NCI-H128 (cell line): Measurements from ENCODE around the gene MAP2K6.

Experiments
- DNase-seq: peaks from one replicate; lab custom pipeline; 2025; ENCODE audit not compliant: unreplicated experiment; lab: John Stamatoyannopoulos, UW

Gene MAP2K6

DNA sequence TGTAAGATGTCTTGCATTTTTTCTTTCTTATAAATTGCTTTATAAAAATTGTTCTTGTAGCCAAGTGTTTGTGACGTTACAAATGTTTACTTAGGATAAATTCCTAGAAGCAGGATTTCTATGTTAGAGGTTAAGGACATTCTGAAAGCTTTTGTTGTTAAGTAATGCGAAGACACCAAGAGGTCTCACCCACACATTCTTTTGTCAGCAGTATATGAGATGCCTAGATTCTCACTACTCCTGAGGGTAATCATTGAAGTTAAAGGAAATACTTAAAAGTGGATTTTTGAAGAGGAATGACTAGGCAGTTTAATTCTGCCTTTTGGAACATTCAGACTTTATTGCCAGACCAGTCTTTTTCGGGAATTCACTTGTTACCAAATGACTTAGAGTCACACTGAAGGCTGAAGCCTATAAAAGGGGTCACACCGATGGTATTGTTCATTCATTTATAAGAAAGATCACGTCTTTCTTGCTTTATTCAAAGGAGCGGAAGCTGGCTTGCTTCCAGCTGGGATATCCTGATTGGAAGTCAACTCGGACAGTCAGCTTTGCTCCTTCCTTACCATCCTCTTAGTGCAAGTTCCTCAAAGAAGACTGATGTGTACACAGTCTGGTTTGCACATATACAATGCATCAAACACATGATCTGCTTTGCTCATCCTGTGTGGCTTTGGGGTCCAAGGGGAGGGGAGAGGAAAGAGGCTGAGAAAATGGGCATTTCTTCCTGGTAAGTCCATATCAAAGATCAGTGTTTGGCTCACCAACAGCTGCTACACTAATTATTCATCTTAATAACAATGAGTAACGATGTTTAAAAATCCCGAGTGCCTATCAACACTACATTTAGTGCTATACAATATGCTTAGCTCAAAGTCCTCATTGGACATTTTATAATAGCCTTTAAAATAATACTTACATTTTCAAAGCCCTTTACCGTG is 160.0 kb downstream of the MAP2K6 start:
- no peak for DNase-seq

DNA sequence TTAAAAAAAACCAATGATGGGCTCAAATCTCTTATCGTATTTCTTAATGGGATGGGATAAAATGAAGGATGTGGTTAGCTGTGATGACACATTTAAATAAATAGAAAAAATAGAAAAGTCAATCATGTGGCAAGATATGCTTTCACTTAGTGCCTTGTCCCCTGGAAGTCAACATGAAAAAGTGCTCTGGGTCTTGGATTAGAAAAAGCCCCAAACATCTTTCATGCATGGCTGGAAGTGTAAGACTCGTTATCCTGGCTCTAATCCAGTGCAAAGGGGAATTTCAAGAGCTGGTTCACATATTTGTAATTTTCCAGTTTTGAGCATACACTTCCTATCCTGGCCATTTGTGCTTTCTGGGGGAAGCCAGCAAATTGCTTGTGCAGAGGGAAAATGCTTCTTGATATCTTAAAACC is 160.9 kb downstream of the MAP2K6 start:
- peak; percentile 10 for DNase-seq

DNA sequence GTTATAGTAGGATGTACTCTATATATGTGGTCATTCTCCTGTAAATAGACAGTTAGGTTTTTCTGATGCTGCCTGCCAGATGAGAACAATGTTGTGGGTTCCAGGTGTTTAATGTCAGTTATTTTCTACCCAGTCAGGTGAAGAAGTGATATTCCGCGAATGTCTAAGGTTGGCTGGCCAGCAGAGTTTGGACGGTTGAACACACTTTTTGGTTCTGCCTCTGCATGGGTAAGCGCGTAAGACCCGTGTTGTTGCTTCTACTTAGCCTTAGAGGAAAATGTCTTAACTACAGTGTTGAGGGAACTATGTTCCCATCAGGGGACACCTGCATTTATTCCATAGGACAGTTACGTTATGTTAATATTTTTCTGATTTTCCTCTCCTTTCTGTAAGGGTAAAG is 162.6 kb downstream of the MAP2K6 start:
- no peak for DNase-seq

DNA sequence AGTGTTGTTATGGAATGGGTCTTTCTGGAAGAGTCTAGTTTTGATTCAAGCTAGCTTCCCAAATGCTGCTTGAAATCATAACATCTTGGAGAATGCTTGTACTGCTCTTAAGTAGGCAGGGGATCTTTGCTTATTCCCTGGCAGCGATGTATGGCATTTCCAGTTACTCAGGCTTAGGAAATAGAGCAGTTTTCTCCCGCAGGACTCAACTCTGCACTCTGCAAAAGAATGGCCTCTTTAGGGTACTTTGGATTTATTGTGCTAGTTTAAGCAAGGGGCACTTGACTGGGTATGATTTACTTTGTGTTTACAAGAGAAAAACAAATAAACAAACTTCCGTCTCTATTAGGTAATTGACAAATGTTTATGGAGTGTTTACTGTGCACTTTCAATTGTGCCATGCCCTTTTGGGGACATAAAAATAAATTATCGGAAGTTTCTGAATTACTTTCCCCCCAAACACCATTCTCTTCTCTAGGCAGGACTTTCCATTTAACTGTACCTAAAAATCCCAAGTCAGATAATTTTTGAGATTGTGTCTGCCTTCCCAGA is 164.0 kb downstream of the MAP2K6 start:
- DNase-seq: no peak

DNA sequence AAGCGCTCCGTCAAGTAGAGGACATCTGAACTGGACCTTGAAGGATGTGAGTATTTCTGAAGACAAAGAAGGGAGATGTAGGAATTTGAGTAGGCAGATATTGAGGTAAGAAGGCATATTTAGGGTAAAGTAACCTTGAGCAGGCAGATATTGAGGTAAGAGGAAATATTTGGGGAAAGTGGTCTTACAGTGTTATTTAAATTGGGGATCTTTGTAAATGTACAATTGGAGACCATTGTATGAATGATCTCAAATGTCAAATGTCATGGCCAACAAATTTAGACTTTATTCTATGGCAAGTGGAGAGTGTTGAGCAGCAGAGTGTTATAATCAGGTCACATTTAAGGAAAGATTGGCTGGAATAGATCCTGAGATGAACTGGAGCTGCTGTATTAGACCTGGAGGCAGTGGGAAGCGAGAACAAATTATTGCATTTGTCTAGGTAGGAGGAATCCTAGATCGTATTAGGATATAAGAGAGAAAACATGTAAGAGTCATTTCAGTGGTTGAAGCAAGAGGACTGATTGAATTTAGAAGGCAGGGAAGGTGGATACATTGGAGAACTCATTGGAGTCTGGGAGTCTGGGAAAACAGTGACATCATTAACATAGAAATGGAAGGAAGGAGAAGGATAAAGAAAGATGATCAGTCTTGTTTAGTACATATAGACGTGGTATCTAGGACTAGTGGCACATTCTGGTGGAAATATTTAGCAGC is 165.6 kb downstream of the MAP2K6 start:
- no peak for DNase-seq

DNA sequence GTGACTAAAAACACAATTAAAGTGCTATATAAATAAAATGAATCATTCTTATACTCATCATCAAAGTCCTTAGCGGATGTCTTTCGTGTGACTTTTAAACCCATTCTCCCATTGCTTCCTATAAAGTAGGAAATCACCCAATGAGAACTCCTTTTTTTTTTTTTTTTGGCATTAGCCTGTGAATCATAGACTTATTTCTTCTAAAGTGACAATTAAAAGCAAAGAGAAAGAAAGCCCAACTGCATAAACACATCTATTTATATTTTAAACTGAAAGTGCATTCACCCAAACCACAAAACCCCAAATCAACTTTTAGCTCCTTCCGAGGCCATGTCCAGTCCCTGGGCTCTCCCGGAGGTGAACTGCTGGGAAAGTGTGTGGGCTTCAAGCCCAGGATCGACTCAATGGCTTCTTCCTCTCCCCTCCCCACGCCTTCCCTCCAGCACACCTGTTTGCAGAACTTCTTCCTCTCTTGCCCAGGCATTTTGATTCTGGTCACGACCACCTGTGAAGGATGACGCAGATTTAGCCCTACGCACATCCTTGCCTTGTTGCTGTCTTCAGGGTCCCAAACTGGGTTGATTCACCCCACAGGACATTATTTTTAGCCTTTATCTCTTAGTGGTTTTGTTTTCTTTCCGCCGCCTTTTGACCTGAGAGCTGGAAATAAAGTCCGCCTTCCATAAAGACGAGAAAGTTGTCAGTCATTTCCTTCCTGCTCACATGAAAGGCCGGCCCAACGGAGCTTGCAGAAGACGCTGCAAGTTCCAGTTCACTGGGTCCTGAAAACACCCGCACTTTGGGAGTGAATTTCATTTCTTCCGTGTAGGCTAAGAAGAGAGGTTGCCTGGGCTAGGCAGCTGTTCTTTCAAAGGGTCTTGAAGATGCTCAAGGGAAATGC is 166.8 kb downstream of the MAP2K6 start:
- DNase-seq: no peak

DNA sequence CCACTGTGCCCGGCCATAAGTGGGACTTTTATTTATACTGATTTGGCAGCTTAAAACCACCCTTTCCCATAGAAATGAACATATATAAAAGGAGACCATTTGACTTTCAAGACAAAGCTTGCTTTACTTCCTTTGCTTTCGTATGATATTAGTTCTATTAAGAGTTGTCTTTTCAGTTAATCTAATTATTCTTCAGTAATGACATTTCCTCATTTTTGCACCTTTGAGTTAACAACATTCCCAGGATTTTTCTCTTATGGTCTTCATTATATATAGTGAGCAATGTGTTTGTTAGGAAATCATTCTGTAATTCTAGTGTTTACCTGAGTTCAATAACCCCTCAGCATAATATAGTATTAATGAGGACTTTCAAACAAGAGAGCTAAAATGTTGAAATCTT is 173.8 kb downstream of the MAP2K6 start:
- DNase-seq: no peak

DNA sequence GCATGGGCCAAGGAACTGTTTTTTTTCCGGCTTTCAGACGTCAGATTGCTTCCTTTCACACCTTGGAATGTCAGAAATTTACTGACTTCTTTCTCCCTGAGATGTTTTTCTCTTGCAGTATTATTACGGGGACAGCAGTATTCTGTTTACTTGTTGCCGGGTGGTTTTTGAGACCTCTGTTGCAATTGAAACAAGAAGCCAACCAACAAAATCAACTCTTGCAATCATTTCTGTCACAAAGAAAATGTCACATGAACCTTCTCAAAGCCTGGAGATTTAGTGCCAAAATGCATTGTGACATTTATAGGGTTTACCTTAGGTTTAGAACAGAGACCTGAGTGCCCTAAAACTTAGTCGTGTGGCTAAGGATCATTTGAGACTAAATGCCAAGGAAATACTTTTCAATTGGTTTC is 174.3 kb downstream of the MAP2K6 start:
- no peak for DNase-seq

DNA sequence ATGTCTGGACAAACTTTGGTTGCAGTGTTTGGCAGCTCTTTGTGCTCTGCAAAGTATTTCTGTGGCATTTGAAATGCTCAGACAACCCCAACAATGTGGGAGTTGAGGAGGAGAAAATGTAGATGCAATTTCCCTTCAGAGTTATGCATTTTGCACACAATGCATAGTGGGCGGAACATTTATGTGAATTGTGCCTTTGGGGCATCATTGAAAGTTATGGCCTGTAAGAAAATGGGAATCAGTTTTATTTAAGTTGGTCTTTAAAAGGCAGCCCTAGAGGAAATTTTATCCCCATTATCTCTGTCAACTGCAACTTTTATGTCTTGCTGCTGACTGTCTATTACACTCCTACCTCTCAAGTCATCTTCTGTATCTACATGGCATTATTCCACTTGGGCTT is 176.2 kb downstream of the MAP2K6 start:
- DNase-seq: no peak

DNA sequence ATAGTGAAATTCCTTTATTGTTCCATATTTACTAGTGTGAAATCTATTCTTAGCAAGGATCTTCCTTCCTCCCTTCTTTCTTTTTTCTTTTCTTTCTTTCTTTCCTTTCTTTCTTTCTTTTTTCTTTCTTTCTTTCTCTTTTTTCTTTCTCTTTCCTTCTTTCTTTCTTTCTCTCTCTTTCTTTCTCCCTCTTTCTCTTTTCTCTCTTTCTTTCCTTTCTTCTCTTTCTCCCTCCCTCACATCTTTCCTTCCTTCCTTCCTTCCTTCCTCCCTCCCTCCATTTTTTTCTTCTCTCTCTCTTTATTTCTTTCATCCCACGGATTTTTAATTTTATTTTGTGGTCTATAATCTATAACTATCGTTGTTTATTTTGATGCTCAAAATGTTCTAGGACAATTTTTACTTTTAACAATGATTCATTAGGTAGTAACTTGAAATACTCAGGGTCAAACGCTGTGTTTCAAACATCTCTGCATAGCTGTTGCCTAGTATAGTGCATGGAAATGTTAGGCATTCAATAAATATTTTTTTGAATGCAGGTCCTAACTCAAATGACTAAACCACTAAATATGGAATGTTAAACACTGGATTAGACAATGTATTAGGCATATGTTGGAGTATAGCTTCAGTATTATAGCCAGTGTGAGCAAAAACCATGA is 178.3 kb downstream of the MAP2K6 start:
- no peak for DNase-seq

DNA sequence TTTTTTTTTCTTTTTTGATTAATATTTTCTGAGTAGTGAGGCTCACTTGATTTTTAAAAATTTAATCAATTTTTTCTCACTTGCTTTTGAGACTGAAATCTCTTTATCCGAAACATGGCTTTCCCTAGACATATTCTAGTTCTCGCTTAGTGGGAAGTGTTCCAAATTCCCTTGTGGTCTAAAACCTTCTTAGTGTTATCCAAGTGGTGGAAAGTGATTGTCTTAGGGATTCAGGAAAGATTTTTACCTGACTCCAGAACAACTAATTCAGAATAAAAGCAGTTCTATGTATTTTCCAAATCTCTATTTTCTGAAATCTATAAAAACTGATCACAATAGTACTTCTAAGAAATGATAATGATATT is 178.8 kb downstream of the MAP2K6 start:
- DNase-seq: no peak

DNA sequence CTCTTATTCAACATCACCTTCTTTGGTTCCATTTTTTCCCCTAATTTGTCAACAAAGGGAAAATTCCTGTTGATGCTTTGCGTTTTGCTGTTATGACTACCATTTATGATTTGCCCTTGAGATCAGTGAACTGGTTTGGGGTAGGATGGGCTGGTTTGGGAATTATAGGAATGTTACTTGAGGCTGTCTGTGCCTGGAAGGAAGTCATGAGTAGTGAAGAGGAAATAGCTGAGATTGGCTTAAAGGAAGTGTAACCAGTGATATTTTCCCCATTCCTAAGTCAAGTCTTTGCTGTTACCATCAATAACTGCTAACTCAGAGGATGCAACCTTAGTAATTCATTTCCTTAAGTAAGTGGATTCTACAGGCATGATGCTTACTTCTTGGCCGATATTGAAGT is 179.2 kb downstream of the MAP2K6 start:
- no peak for DNase-seq

DNA sequence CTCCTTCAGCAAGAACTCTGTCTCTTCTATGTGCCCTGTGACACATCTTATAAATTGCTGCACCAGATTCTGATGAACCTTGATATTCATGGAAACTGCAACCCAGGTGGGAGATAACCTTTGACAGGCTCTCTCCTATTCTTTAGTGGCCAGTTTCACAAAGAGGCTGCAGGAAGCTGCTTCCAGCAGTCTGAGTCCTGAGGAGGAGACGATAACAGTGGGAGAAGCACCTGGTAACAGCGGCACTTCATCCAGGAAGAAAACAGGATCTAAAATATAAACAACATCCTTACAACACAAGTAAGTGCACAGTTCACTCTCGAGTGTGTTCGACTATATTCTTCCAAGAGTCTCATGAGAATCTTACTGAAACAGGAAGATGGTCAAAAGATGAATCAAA is 180.1 kb downstream of the MAP2K6 start:
- no peak for DNase-seq

DNA sequence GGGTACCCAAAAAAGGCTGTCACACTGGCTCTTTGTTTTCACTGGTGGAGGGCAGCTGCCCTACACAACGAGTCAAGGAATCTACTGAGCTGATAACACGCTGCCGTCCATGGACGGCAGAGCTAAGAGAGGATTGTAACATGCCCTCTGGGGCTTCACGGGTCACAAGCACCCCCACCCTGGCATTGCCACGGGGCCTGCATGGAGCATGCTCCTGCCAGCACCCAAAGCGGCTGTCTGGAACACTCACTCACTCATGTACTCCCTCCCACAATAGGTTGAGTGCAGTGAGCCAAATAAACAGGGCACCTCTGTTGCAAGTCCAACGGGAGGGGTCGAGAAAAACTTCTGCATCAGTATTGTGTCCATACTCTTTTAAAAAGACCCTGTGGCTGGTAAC is 181.6 kb downstream of the MAP2K6 start:
- no peak for DNase-seq

DNA sequence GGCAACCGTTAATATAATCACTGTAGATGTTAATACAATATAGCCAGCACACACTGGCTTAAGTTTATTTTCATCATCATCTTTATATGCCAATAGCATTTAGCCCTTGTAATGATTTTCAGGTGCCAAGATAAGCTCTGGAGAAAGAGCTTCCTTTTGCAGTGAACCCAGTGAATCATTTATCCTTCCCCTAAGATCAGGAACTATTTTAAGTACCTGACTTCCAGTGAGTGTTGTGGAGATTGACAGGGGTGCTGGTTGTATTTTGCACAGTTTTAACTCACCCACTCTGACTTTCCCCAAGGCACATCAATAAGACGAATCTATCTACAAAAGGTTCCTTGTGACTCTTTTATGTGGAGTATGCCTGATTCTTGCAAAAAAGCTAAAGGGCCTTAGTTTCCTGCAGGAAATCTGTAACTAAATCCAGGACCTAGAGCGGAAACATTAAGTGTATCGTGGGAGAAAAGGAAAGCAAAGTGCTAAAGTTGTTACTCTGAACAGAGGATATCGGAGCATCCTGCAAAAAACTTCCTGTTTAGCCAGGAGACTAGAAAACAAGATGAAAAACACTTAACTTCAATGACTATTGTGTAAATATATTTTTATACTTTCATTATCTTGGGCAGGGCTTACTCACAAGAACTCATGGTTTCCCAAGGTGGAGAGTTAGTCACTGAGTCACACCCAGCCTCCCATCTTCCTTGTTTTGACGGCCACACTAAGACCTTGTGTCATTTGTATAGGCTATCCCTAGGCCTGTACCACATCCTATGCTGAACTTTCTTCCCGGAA is 183.6 kb downstream of the MAP2K6 start:
- DNase-seq: no peak

DNA sequence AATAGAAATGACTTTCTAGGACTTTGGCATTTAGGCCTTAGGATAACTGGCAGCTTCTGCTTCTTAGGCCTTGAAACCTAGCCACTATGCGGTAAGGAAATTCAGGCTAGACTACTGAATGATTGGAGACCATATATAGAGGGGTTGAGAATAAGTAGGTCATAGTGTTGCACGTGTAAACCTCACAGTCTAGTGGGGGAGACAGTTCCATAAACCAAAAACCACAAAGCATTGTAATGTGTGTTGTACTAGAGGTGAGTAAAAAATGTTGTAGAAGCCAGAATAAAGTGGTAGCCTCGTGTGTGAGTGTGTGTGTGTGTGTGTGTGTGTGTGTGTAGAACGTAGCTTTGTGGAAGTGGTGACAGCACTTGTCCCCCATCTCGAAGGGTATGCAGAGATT is 188.5 kb downstream of the MAP2K6 start:
- no peak for DNase-seq
